H1 (cell line): ENCODE results near the gene ZFYVE27.

Experiments used
- EP300 ChIP-seq, 2 experiments: IDR thresholded peaks; 1 replicate in 1 of 2; 2 replicates in 1 of 2; pipeline ENCODE4 v1.6.1; 2011 to 2012; ENCODE audit warnings: low read depth in 2 of 2, low read length in 2 of 2, mild to moderate bottlenecking in 2 of 2, borderline replicate concordance in 1 of 2, inconsistent platforms in 1 of 2, moderate library complexity in 1 of 2
- EZH2 ChIP-seq: fragments of 200-600 bp; sonication (generic); IDR thresholded peaks from 2 replicates; pipeline ENCODE4 v1.7.1; 2012; ENCODE audit warnings: low read depth, mild to moderate bottlenecking, moderate library complexity, low read length, inconsistent platforms; ENCODE audit not compliant: severe bottlenecking
- RAD21 ChIP-seq, 2 experiments: IDR thresholded peaks in 1 of 2; conservative IDR thresholded peaks in 1 of 2; 2 replicates each; pipeline ENCODE4 v1.6.1; 2011; ENCODE audit warnings: low read depth in 2 of 2, low read length in 2 of 2, improper control_type of control experiment in 1 of 2, inconsistent platforms in 1 of 2, mild to moderate bottlenecking in 1 of 2, moderate library complexity in 1 of 2
- SP2 ChIP-seq: IDR thresholded peaks from 2 replicates; pipeline ENCODE4 v1.6.1; 2012; ENCODE audit warnings: mild to moderate bottlenecking, low read length, inconsistent platforms
- SRF ChIP-seq: IDR thresholded peaks from 2 replicates; pipeline ENCODE4 v1.6.1; 2011; ENCODE audit warnings: mild to moderate bottlenecking, low read depth, low read length, moderate library complexity
- TAF1 ChIP-seq: IDR thresholded peaks from 2 replicates; pipeline ENCODE4 v1.6.1; 2011; ENCODE audit warnings: mild to moderate bottlenecking, low read depth, low read length
- TEAD4 ChIP-seq: IDR thresholded peaks from 2 replicates; pipeline ENCODE4 v1.6.1; 2012; ENCODE audit warnings: low read depth, low read length, inconsistent platforms, mixed read lengths
- TF ChIP-seq, protein P1 (sequence below), 3 experiments: IDR thresholded peaks; 1 replicate in 2 of 3; 2 replicates in 1 of 3; pipeline versions ENCODE4 v1.5.1 to v1.6.1; 2011; ENCODE audit warnings: low read length in 3 of 3, mild to moderate bottlenecking in 3 of 3, inconsistent platforms in 2 of 3, low read depth in 1 of 3, moderate library complexity in 1 of 3; ENCODE audit not compliant: insufficient read depth in 1 of 3; ENCODE audit errors: control extremely low read depth in 1 of 3
- TF ChIP-seq, protein P2 (sequence below): IDR thresholded peaks from 2 replicates; pipeline ENCODE4 v1.6.1; 2012; ENCODE audit warnings: inconsistent platforms

- TF ChIP-seq, protein P1, sequence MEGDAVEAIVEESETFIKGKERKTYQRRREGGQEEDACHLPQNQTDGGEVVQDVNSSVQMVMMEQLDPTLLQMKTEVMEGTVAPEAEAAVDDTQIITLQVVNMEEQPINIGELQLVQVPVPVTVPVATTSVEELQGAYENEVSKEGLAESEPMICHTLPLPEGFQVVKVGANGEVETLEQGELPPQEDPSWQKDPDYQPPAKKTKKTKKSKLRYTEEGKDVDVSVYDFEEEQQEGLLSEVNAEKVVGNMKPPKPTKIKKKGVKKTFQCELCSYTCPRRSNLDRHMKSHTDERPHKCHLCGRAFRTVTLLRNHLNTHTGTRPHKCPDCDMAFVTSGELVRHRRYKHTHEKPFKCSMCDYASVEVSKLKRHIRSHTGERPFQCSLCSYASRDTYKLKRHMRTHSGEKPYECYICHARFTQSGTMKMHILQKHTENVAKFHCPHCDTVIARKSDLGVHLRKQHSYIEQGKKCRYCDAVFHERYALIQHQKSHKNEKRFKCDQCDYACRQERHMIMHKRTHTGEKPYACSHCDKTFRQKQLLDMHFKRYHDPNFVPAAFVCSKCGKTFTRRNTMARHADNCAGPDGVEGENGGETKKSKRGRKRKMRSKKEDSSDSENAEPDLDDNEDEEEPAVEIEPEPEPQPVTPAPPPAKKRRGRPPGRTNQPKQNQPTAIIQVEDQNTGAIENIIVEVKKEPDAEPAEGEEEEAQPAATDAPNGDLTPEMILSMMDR (IDR thresholded peaks at IDR 0.05; ENCODE audit: control extremely low read depth in 1 of 3, insufficient read depth in 1 of 3, low read depth in 1 of 3, low read length in 3 of 3), result no peak
- no peak for TF ChIP-seq SRF
- TF ChIP-seq TEAD4, result no peak
- TF ChIP-seq SP2, result no peak
- TF ChIP-seq TAF1, result no peak
- no peak for TF ChIP-seq EZH2
- TF ChIP-seq EP300 (IDR thresholded peaks at IDR 0.05; ENCODE audit: borderline replicate concordance in 1 of 2, low read depth in 2 of 2, low read length in 2 of 2), result no peak
- TF ChIP-seq RAD21 (IDR thresholded peaks at IDR 0.05 in 1 of 2, conservative IDR thresholded peaks at IDR 0.05 in 1 of 2; ENCODE audit: low read depth in 2 of 2, low read length in 2 of 2), result no peak
- TF ChIP-seq, protein P2, sequence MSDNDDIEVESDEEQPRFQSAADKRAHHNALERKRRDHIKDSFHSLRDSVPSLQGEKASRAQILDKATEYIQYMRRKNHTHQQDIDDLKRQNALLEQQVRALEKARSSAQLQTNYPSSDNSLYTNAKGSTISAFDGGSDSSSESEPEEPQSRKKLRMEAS, result no peak
Observed at GRCh38 chr10:97703398-97704067, 33.4 kb upstream of the ZFYVE27 start.
